Mesendoderm (in vitro differentiated cells): ENCODE data around the gene MICALL2.

Experiments
- DNase-seq: peaks from one replicate; pipeline ENCODE4 v3.0.0; 2013
- H2AK5ac ChIP-seq: 2 replicates; pipeline ENCODE4 v1.6.1; 2013; ENCODE audit warnings: low read length, inconsistent platforms
- H2BK120ac ChIP-seq: 2 replicates; pipeline ENCODE4 v1.6.1; 2013; ENCODE audit warnings: low read depth, mild to moderate bottlenecking, low read length, moderate library complexity, mixed read lengths
- H2BK15ac ChIP-seq: replicated peaks from 2 replicates; pipeline ENCODE4 v1.6.1; 2013; ENCODE audit warnings: low read depth, mild to moderate bottlenecking, moderate library complexity
- H2BK5ac ChIP-seq: 2 replicates; pipeline ENCODE4 v1.6.1; 2013; ENCODE audit warnings: low read length, inconsistent platforms
- H3K18ac ChIP-seq: 2 replicates; pipeline ENCODE4 v1.6.1; 2013; ENCODE audit warnings: mild to moderate bottlenecking, low read length, mixed read lengths
- H3K23ac ChIP-seq: one replicate; pipeline ENCODE4 v1.6.1; 2013; ENCODE audit warnings: low read length
- H3K27ac ChIP-seq: 2 replicates; pipeline ENCODE4 v1.5.1; 2013; ENCODE audit warnings: low read depth, mild to moderate bottlenecking, inconsistent platforms, low read length, moderate library complexity
- H3K27me3 ChIP-seq: 2 replicates; pipeline ENCODE4 v1.6.1; 2013; ENCODE audit warnings: low read length, control low read depth, mild to moderate bottlenecking, inconsistent platforms; ENCODE audit not compliant: insufficient read depth, poor library complexity
- H3K36me3 ChIP-seq: 2 replicates; pipeline ENCODE4 v1.6.1; 2013; ENCODE audit warnings: low read length, inconsistent platforms; ENCODE audit not compliant: control insufficient read depth, insufficient read depth
- H3K4ac ChIP-seq: one replicate; pipeline ENCODE4 v1.6.1; 2013; ENCODE audit warnings: low read depth, mild to moderate bottlenecking, low read length, moderate library complexity
- H3K4me1 ChIP-seq: 2 replicates; pipeline ENCODE4 v1.6.1; 2013; ENCODE audit warnings: low read depth, low read length, inconsistent platforms; ENCODE audit not compliant: control insufficient read depth
- H3K4me2 ChIP-seq: 2 replicates; pipeline ENCODE4 v1.6.1; 2013; ENCODE audit warnings: low read length
- H3K4me3 ChIP-seq: 2 replicates; pipeline ENCODE4 v1.5.1; 2013; ENCODE audit warnings: mild to moderate bottlenecking, low read length
- H3K56ac ChIP-seq: one replicate; pipeline ENCODE4 v1.6.1; 2013; ENCODE audit warnings: low read length
- H3K79me1 ChIP-seq: 2 replicates; pipeline ENCODE4 v1.6.1; 2013; ENCODE audit warnings: low read length, inconsistent platforms
- H3K79me2 ChIP-seq: 2 replicates; pipeline ENCODE4 v1.6.1; 2013; ENCODE audit warnings: mild to moderate bottlenecking, low read length; ENCODE audit not compliant: control insufficient read depth, insufficient read depth
- H3K9ac ChIP-seq: 2 replicates; pipeline ENCODE4 v1.6.1; 2013; ENCODE audit warnings: low read length, inconsistent platforms
- H4K5ac ChIP-seq: one replicate; pipeline ENCODE4 v1.6.1; 2013; ENCODE audit warnings: low read length
- H4K8ac ChIP-seq: one replicate; pipeline ENCODE4 v1.6.1; 2013; ENCODE audit warnings: low read depth, mild to moderate bottlenecking, control low read depth, low read length, moderate library complexity
- WGBS: extraction: QIAGEN DNeasy Blood & Tissue Kit; methylation state at CpG from one replicate; pipeline ENCODE4 v1.1.7; 2013; ENCODE audit warnings: low lambda C conversion rate, missing lambda C conversion rate; ENCODE audit not compliant: insufficient coverage; ENCODE audit errors: extremely low coverage; 5-methylcytosine and 5-hydroxymethylcytosine counted together

MICALL2 gene

GRCh38 chr7:1425292-1426136 is 33.8 kb downstream of the MICALL2 start:
- WGBS: no CpG with 5 or more reads among the region's 18 CpGs
- no peaks in the 10 kb centered on the region for H3K79me2 ChIP-seq
- H2BK15ac ChIP-seq: no peak overlapping the region
- H3K4me3 ChIP-seq: no peak overlapping the region
- H3K9ac ChIP-seq: no peak overlapping the region
- H3K36me3 ChIP-seq: no peaks in the 10 kb centered on the region
- H3K79me1 ChIP-seq: no peaks in the 10 kb centered on the region
- H3K27ac ChIP-seq: no peak overlapping the region
- peak; percentile 52 for DNase-seq
- H4K5ac ChIP-seq: no peak overlapping the region
- no peak overlapping the region for H2BK5ac ChIP-seq
- no peaks in the 10 kb centered on the region for H3K27me3 ChIP-seq
- H4K8ac ChIP-seq: no peak overlapping the region
- H3K18ac ChIP-seq: no peak overlapping the region
- no peak overlapping the region for H3K4ac ChIP-seq
- H3K56ac ChIP-seq: no peak overlapping the region
- H3K23ac ChIP-seq: no peak overlapping the region
- no peak overlapping the region for H2AK5ac ChIP-seq
- H3K4me2 ChIP-seq: no peak overlapping the region
- no peak overlapping the region for H2BK120ac ChIP-seq
- H3K4me1 ChIP-seq: no peaks in the 10 kb centered on the region

GRCh38 chr7:1424041-1424440 is 35.2 kb downstream of the MICALL2 start:
- Histone ChIP-seq H4K8ac (no peak overlapping the region), H3K23ac (no peak overlapping the region), H3K9ac (no peak overlapping the region), H3K4me1 (no peaks in the 10 kb centered on the region), H3K4me2 (no peak overlapping the region), H3K27ac (no peak overlapping the region), H3K18ac (no peak overlapping the region), H3K79me2 (no peaks in the 10 kb centered on the region), H3K27me3 (no peaks in the 10 kb centered on the region), H3K4ac (no peak overlapping the region), H2AK5ac (no peak overlapping the region), H4K5ac (no peak overlapping the region), H3K4me3 (no peak overlapping the region), H3K56ac (no peak overlapping the region), H2BK120ac (no peak overlapping the region), H2BK5ac (no peak overlapping the region), H3K36me3 (no peaks in the 10 kb centered on the region), H2BK15ac (no peak overlapping the region), H3K79me1 (no peaks in the 10 kb centered on the region)
- no CpG with 5 or more reads among the region's 12 CpGs for WGBS
- no peak for DNase-seq

DNA sequence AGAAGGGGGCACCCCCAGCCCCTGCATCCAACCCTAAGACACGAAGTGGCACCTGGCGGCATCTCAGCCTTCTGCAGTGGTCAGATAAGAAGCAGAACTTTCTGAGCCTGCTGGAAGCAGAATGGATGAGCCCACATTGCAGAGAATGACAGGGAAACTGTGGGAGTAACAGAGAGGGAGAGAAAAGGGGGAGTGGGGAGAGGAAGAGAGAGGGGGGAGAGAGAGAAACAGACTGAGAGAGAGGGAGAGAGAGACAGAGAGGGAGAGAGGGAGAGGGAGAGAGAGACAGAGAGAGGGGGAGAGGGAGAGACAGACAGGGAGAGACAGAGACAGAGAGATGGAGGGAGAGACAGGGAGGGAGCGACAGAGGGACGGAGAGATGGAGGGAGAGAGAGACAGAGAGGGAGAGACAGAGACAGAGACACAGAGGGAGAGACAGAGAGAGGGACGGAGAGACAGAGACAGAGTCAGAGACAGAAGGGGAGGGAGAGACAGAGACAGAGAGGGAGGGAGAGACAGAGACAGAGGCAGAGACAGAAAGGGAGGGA is 35.9 kb downstream of the MICALL2 start:
- Histone ChIP-seq H3K4me1 (no peaks in the 10 kb centered on the region), H3K4ac (no peak overlapping the region), H4K5ac (no peak overlapping the region), H3K27ac (no peak overlapping the region), H2BK120ac (no peak overlapping the region), H3K79me1 (no peaks in the 10 kb centered on the region), H3K4me2 (no peak overlapping the region), H3K56ac (no peak overlapping the region), H4K8ac (no peak overlapping the region), H2BK5ac (no peak overlapping the region), H3K36me3 (no peaks in the 10 kb centered on the region), H2AK5ac (no peak overlapping the region), H3K79me2 (no peaks in the 10 kb centered on the region), H3K18ac (no peak overlapping the region), H2BK15ac (no peak overlapping the region), H3K4me3 (no peak overlapping the region), H3K9ac (no peak overlapping the region), H3K27me3 (no peaks in the 10 kb centered on the region), H3K23ac (no peak overlapping the region)
- WGBS: no CpG with 5 or more reads among the region's 5 CpGs
- no peak for DNase-seq

DNA sequence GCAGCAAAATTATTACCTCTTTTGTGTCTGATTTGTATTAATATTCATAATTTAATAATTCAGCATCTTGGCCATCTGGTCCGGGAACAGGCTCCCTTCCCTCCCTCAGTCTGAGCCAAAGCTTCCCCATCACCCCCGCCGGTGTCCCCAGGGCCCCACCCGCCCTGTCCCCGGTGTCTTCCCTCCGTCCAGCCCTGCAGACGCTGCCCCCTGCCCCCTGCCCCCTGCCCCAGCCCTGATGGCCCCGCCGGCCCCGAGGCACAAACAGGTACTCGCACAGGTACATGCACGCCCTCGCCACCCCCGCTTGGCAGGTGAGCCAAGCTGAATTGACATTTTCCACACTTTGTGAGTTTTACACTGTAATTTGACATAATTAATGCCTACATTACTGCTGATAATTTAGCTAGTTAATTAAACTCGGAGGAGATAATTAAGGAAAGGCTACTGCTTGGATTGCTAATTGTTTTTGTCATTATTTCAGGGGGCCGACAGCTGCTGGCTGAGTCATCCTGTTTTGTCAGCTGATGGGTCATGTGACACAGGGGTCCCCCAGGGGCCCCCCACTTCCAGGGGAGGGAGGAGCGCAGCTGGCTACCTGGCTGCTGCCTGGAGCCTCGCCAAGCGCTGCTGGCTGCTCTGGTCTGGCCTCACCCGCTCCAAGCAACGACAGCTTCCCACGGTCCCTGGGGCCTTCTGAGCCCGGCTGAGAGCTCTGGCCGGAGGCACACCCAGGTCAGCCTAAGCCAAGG is 36.6 kb downstream of the MICALL2 start:
- H2BK15ac ChIP-seq: no peak overlapping the region
- no peak overlapping the region for H4K5ac ChIP-seq
- no peak overlapping the region for H3K4ac ChIP-seq
- H2AK5ac ChIP-seq: no peak overlapping the region
- no peak overlapping the region for H3K4me3 ChIP-seq
- no CpG with 5 or more reads among the region's 24 CpGs for WGBS
- no peaks in the 10 kb centered on the region for H3K79me2 ChIP-seq
- no peaks in the 10 kb centered on the region for H3K4me1 ChIP-seq
- H3K18ac ChIP-seq: no peak overlapping the region
- no peak overlapping the region for H2BK120ac ChIP-seq
- H3K27ac ChIP-seq: no peak overlapping the region
- no peak overlapping the region for H3K4me2 ChIP-seq
- H3K9ac ChIP-seq: no peak overlapping the region
- no peaks in the 10 kb centered on the region for H3K36me3 ChIP-seq
- H3K27me3 ChIP-seq: no peaks in the 10 kb centered on the region
- DNase-seq: no peak
- H2BK5ac ChIP-seq: no peak overlapping the region
- H4K8ac ChIP-seq: no peak overlapping the region
- H3K23ac ChIP-seq: no peak overlapping the region
- H3K79me1 ChIP-seq: no peaks in the 10 kb centered on the region
- no peak overlapping the region for H3K56ac ChIP-seq

DNA sequence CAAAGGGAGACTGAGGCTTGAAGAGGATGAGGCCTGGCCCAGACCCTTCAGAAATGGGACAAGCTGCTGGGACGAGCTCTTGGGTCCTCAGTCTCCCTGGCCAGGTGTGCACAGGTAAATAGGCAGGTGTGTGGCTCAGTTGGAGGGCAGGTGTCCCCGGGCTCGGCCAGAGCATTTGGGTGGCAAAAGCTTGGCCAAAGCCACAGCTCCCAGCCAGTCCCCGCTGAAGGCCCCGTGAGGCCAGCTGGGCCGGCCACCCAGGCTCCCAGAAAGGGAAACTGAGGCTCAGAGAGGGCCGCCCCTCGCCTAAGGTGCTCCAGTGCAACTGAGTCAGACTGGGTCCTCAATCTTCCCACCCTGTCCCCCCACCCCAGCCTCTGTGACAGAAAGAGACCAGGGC is 37.3 kb downstream of the MICALL2 start:
- no peak overlapping the region for H3K18ac ChIP-seq
- H3K4me2 ChIP-seq: no peak overlapping the region
- H2BK15ac ChIP-seq: no peak overlapping the region
- no peak overlapping the region for H2AK5ac ChIP-seq
- H3K79me1 ChIP-seq: no peaks in the 10 kb centered on the region
- no peak for DNase-seq
- no peak overlapping the region for H4K8ac ChIP-seq
- H3K4me3 ChIP-seq: no peak overlapping the region
- no peaks in the 10 kb centered on the region for H3K79me2 ChIP-seq
- no peaks in the 10 kb centered on the region for H3K4me1 ChIP-seq
- H3K36me3 ChIP-seq: no peaks in the 10 kb centered on the region
- no peak overlapping the region for H4K5ac ChIP-seq
- no peak overlapping the region for H3K56ac ChIP-seq
- no peak overlapping the region for H2BK120ac ChIP-seq
- no CpG with 5 or more reads among the region's 8 CpGs for WGBS
- no peaks in the 10 kb centered on the region for H3K27me3 ChIP-seq
- H3K27ac ChIP-seq: no peak overlapping the region
- H2BK5ac ChIP-seq: no peak overlapping the region
- no peak overlapping the region for H3K23ac ChIP-seq
- H3K9ac ChIP-seq: no peak overlapping the region
- no peak overlapping the region for H3K4ac ChIP-seq
